ENCODE data around the gene C22orf31. TPM values are rescaled to one million over a fixed set of nuclear protein-coding genes. Genes with fewer than 3 reads are reported as not detected.
"Not testable (repeated sequence)": the region's sequence is repeated elsewhere in the genome, so short reads cannot be mapped to it uniquely, and the experiment has no call there.

Gene C22orf31
- polyA plus RNA-seq, 3 donors, result 1.3 to 1.8 (median 1.7) TPM

GRCh38 chr22:29083576-29083932, 21.9 kb upstream of the C22orf31 start:
- not testable (repeated sequence) for DNase-seq (ENCODE audit: extremely low read depth in 1 of 11, low read depth in 9 of 11, low spot score in 4 of 11)

GRCh38 chr22:29082826-29083545, 21.4 kb upstream of the C22orf31 start:
- no peak for DNase-seq (ENCODE audit: extremely low read depth in 1 of 11, low read depth in 9 of 11, low spot score in 4 of 11)

- DNase-seq (ENCODE audit: extremely low read depth in 1 of 11, low read depth in 9 of 11, low spot score in 4 of 11), result no peak
These were observed 20.0 kb upstream of the C22orf31 start for GRCh38 chr22:29081517-29082236.

GRCh38 chr22:29080106-29080975, 18.7 kb upstream of the C22orf31 start:
- DNase-seq (ENCODE audit: extremely low read depth in 1 of 11, low read depth in 9 of 11, low spot score in 4 of 11), result no peak

GRCh38 chr22:29079218-29079901, 17.7 kb upstream of the C22orf31 start:
- no peak for DNase-seq (ENCODE audit: extremely low read depth in 1 of 11, low read depth in 9 of 11, low spot score in 4 of 11)

GRCh38 chr22:29078869-29079207, 17.2 kb upstream of the C22orf31 start:
- no peak for DNase-seq (ENCODE audit: extremely low read depth in 1 of 11, low read depth in 9 of 11, low spot score in 4 of 11)

- DNase-seq (ENCODE audit: extremely low read depth in 1 of 11, low read depth in 9 of 11, low spot score in 4 of 11), result no peak
These were observed 16.6 kb upstream of the C22orf31 start for GRCh38 chr22:29078036-29078868.

- no peak for DNase-seq (ENCODE audit: extremely low read depth in 1 of 11, low read depth in 9 of 11, low spot score in 4 of 11)
These were observed 12.7 kb upstream of the C22orf31 start for GRCh38 chr22:29074276-29074772.

GRCh38 chr22:29073618-29074275, 12.1 kb upstream of the C22orf31 start:
- DNase-seq (ENCODE audit: extremely low read depth in 1 of 11, low read depth in 9 of 11, low spot score in 4 of 11), result peak in 4 of 11 donors; percentile 43 to 64 (median 61)

- no peak for DNase-seq (ENCODE audit: extremely low read depth in 1 of 11, low read depth in 9 of 11, low spot score in 4 of 11)
These were observed 11.5 kb upstream of the C22orf31 start, which contains the start of gene KREMEN1 for GRCh38 chr22:29072979-29073617. Gene KREMEN1, plus strand, starts transcription at chr22:29073035. Its CDS starts 96 bp downstream, at chr22:29073131.

- DNase-seq (ENCODE audit: extremely low read depth in 1 of 11, low read depth in 9 of 11, low spot score in 4 of 11), result peak in 8 of 11 donors; percentile 57 to 83 (median 78)
These were observed 10.8 kb upstream of the C22orf31 start for GRCh38 chr22:29072193-29072978.

- DNase-seq (ENCODE audit: extremely low read depth in 1 of 11, low read depth in 9 of 11, low spot score in 4 of 11), result no peak
These were observed 9.8 kb upstream of the C22orf31 start for GRCh38 chr22:29071261-29072045.

- no peak for DNase-seq (ENCODE audit: extremely low read depth in 1 of 11, low read depth in 9 of 11, low spot score in 4 of 11)
These were observed 8.9 kb upstream of the C22orf31 start for GRCh38 chr22:29070490-29070889.

- no peak for DNase-seq (ENCODE audit: extremely low read depth in 1 of 11, low read depth in 9 of 11, low spot score in 4 of 11)
These were observed 7.8 kb upstream of the C22orf31 start for GRCh38 chr22:29069463-29069862.

GRCh38 chr22:29065468-29066190, 4.0 kb upstream of the C22orf31 start:
- DNase-seq (ENCODE audit: extremely low read depth in 1 of 11, low read depth in 9 of 11, low spot score in 4 of 11), result no peak

All from renal cortex interstitium (tissue), 11 donors.